ENCODE measurements around the gene TAMALIN.
"Not testable (repeated sequence)": the region's sequence is repeated elsewhere in the genome, so short reads cannot be mapped to it uniquely, and the experiment has no call there.

The TAMALIN gene

DNA sequence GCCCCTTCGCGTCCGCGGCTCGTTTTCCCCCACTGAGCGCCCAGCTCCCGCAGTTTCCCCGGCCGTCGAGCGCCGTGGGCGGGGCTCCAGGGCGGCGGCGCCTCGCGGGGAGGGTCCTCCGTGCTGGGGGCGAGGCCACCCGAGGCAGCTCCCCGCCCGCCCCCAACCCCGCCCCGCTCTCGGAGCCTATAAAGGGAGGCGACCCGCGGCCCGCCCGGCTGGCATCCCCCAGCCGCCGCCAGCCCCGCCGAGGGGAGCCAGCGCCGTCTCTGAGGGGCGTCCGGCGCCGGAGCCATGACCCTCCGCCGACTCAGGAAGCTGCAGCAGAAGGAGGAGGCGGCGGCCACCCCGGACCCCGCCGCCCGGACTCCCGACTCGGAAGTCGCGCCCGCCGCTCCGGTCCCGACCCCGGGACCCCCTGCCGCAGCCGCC, at the start of gene TAMALIN:
TSS of gene TAMALIN (plus strand) at position 221 of the 432 bp plus-strand sequence. CDS start at position 295, 74 bp downstream.
- DNase-seq = peak; percentile 72

DNA sequence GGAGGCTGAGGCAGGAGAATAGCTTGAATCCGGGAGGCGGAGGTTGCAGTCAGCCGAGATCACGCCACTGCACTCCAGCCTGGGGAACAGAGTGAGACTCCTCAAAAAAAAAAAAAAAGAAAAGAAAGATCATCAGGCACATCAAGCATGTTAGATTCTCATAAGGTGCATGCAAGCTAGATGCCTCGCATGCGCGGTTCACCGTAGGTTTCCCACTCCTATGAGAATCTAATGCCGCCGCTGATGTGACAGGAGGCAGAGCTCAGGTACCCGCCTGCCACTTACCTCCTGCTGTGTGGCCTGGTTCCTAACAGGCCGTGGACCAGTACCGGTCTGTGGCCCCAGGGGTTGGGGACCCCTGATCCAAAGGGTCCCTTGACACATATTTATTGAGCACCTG, 48.2 kb upstream of the TAMALIN start:
- no peak for DNase-seq

DNA sequence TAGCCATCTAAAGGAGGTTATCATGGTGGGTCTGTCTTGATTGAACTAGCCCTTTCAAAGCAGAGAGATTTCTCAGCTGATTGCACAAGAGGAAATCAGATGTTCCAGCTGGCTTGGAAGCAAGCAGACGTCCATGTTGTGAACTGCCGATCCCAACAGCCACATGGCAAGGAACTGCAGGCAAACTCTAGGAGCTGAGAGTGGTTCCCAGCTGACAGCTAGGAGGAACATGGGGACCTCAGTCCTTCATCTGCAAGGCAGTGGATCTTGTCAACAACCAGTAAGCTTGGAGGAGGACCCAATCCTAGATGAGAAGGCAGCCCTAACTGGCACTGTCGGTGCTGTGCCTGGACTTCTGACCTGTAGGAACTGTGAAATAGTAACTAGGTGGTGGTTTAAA, 47.5 kb upstream of the TAMALIN start:
- DNase-seq = no peak

DNA sequence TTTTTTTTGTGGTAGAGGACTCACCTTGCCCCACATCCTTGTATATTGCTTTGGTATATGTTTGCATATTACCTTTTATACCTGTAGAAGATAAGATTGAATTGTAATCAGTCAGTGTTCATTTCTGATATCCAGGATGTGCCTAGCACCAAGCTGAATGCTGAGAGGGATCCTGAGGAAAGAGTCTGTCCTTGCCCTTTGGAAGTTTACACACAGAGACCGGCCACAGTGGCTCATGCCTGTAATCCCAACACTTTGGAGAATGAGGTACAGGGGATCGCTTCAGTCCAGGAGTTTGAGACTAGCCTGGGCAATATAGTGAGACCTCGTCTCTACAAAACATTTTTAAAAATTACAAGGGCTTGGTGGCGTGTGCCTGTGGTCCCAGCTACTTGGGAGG, 46.8 kb upstream of the TAMALIN start:
- DNase-seq = no peak

DNA sequence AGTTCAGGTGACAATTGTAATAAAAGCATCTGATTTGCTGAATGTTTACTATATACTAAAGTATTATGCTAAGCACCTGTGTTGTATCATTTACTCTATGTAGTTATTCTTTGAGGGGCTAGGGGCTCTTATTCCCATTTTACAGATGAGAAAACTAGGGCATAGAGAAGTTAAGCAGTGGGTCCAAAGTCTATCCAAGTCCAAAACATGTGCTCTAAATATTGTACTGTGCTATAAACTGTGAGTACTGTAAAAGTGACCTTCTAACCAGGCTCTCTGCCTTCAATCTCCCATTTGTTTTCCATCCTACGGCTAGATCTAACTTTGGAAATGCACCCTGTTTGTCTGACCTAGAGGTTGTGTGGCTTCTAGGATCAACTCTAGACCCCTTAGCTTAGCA, 46.3 kb upstream of the TAMALIN start:
- DNase-seq = no peak

DNA sequence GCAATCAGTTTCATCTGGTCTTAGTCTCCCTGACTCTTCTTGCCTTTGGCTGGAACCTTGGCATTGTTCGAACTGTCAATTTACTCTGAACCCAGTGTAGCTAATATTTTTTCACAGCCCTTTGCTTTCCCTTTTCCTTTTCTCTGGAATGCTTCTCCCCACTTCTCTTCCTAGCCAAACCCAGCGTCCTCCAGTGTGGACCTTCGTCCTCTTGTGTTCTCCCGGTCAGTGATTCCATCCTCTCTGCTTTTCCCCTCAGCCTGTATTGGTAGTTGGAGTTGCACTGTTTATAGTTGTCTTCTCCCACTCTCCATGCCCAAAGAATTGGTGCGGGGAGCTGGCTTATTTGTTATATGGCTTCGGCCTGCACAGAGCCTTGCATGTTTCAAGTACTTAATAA, 45.9 kb upstream of the TAMALIN start:
- DNase-seq = no peak

DNA sequence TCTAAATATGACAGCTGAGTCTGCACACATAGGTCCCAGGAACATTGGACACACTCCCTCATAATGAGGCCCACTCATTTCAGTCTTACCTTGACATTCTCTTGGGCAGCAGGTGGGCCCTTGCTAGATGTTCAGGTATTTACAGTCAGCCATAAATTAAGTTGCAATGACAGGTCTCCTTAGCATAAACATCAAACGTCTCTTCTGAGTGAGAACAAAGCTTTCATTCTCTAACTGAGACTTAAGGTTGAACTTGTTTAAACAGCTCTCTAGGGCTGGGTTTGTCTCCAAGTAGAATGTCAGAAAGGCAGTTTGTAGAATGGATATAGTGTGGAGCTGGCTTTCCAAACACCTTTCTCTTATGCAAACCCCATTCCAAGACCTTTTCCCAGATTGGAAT, 44.9 kb upstream of the TAMALIN start:
- DNase-seq = no peak

DNA sequence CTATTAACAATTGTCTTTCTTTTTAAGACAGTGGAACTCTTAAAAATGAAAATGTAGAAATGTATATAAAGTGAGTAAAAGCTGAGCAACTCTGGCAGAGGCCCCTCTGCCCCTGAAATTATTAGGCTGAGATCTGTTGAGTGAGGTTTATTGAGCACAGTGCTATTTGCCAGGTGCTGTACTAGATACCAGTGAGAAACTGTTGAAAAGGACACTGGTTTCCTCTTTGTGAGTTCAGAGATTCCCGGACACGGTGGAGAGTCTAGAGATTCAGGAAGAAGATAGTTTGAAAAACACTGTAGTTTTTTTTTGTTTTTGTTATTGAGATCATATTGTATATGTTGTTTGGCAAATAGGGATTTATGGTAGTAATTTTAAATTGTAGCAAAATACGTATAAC, 44.0 kb upstream of the TAMALIN start:
- no peak for DNase-seq

DNA sequence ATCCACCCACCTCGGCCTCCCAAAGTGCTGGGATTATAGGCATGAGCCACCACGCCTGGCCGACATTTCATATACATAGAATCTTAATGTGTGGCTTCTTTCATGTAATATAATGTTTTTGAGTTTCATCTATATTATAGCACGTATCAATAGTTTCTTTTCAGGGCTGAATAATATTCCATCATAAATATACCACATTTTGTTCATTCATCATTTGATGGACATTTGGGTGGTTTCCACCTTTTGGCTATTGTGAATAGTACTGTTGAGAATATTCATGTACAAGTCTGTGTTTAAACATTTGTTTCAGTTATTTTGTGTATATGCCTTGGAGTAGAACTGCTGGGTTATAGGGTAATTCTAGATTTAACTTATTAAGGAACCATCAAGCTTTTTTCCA, 43.3 kb upstream of the TAMALIN start:
- DNase-seq = no peak

DNA sequence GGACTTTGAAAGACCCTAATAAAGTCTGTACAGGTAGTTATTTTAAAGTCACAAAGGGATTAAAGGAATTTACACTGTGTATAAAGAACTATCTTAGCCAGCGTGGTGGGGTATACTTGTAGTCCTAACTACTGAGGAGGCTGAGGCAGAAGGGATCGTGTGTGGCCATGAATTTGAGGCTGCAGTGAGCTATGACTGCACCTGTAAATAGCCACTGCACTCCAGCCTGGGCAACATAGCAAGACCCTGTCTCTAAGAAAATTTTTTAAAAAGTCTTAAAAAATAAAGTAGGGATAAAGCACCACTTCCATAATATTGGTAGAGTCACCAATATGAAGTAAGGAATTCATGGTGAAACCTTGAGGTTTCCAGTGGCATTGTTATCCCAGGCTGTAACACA, 37.1 kb upstream of the TAMALIN start:
- DNase-seq = no peak

DNA sequence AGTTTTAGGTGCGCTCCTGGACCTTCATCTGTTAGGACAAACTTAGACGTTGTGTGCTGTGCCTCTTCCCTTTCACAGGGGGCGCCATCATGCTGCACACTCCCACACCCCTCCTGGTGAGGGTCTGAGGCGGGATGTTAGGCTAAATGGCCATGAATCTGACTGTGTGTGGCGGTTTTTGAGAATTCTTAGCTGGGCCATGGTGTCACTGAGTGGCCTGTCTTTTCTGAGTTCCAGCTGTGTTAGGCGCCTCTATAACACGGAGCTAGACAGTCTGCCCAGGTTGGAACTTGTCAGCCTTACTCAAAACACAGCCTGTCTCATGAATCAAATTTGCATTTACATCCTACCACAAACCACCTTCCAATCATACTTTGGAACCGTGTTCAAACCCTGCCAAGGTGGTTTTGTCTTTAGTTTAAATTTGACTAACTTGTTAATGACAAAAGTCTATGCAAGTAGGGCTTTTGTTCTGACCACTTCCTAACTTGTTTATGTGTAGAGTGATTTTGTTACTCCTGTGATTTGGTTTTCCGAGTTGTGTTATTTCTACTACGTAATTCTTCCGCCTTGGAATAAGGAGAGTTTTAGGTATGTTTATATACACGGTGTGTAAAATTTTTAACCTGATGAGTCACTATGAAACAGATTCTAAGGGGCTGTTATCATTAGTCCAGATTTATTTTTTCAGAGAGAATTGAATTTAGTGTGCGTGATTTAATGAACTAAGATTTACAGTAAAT, 35.7 kb upstream of the TAMALIN start:
- peak; percentile 47 for DNase-seq

DNA sequence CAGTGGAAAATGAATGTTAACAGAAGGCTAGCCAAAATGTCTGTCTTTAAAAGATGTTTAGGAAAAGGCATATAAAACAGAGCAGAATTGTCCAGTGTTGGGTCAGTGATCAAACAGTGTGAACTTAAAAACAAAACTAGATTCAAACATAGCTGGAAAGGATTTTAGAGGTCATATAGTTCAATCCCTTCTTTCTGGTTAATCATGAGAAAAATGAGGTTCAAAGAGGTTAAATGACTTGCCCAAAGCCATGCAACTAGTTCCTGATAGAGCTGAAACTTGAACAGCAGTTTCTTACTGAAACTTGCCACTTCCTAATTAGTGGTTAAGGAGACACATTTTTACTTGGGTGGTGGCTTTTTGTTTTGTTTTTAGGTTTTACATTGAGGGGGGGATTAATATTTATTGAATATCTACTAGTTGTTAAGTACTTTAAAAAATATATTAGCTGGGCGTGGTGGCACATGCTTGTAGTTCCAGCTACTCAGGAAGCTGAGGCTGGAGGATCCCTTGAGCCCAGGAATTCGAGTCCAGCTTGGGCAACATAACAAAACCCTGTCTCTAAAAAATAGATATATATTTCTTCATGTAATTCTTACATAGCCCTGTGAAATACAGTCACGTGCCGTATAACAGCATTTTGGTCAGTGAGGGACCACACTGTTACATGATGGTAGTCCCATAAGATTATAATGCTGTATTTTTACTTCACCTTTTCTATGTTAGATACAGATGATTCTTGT, 34.9 kb upstream of the TAMALIN start:
- DNase-seq = no peak

DNA sequence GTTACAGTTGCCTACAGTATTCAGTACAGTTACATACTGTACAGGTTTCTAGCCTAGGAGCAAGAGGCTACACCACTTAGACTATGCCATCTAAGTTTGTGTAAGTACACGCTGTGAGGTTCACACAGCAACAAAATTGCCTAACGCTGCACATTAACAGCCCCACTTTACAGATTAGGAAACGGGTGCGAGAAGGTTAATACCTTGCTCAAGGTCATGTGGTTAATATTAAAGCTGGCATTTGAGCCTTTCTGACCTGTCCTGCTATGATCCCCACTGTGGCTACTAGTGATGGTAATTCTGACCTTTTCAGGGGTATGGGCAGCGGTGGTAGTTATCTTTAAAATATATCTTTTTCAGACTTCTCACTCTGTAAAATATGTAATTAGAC, 34.3 kb upstream of the TAMALIN start:
- DNase-seq = no peak

DNA sequence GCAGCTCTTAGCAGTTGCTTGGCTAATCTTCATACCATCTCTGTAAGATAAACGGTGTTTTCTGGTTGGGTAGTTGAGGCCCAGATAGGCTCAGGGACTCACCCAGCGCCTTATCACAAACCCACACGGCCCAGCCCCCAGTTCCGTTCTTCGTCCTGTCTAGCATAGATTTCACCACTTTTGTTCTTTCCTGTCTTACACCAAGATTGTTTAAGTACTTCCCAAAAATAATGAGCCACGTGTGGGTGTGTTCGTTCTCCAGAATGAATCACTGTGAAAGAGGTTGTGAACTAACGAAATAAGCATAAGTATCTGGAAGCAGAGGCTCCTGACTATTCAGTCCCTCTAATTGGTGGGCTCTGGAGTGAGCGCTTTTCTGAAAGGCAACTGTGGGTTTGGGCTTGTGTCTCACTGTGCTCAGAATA, 33.9 kb upstream of the TAMALIN start:
- DNase-seq = peak; percentile 63

DNA sequence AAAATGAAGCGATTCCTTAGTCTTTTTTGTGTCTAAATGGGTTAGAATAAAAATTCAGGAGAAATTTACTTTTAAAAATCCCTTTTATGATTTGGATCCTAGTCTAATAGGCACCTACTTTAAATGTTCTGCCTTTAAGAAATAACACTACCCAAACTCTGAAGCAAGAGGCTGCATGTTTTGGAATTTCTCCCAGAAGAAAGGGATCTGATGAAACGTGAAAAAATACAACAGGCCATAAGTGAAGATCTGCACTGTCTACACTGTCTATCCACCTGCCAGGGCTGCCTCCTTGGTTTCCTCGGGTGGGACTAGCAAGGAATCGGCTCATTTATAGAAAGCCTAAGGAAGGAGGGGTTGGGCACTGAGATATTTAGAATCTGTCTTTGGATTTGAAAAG, 33.2 kb upstream of the TAMALIN start:
- peak; percentile 38 for DNase-seq

DNA sequence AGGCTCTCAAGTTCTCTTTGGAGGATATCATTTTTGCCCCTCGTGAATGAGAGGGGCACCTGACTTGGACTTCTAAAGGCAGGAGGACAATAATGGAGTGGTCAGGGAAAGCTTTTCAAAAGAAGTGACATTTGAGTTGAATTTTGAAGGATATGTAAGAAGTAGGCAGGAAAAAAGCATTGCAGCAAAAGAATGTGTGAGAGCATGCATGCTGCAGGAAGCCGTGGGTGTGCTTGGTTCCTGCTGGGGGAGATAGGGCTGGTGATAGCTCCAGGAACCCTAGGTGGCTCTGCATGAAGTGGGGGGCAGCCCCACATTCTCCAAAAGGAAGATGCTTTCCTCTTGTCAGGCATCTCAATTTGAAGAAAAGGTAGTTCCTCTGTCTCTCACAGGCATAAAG, 32.1 kb upstream of the TAMALIN start:
- DNase-seq = no peak

DNA sequence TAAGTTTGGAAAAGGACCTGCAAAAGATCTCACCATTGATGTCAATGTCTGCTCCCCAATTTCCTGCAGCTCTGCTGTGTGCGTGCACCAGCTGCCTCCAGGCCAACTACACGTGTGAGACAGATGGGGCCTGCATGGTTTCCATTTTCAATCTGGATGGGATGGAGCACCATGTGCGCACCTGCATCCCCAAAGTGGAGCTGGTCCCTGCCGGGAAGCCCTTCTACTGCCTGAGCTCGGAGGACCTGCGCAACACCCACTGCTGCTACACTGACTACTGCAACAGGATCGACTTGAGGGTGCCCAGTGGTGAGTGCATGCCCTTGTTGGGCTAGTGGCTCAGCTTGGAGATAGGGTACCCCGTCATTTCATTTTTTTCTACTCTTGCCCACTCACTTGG, 31.6 kb upstream of the TAMALIN start:
- DNase-seq = no peak

DNA sequence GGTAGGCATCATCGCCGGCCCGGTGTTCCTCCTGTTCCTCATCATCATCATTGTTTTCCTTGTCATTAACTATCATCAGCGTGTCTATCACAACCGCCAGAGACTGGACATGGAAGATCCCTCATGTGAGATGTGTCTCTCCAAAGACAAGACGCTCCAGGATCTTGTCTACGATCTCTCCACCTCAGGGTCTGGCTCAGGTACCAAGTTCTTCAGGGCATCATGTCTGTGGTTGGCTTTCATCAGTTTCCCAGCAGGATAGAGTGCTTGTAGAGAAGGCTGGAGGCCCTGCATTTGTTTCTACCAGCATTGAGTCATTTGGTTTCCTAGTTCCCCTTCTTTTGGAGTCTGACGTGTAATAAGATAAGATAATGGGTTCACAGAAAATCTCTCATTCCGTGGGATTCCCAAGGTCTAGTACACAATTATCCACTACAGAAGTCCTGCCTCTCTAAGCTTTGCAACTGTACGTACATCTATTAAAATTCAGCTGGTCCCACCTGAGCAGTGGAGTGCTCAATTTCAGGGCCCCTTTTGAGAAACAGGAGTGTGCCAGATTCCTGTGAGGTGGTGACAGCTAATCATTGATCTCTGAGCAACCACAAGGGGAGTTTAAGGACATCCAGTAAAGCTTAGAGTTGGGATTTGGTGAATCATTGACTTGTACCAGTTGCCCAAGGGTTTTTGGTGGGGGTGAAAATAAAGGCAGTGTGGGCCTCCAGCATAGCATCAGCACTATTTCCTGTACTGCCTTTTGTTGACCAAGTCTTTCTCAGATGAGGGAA, 30.2 kb upstream of the TAMALIN start:
- peak; percentile 83 for DNase-seq

DNA sequence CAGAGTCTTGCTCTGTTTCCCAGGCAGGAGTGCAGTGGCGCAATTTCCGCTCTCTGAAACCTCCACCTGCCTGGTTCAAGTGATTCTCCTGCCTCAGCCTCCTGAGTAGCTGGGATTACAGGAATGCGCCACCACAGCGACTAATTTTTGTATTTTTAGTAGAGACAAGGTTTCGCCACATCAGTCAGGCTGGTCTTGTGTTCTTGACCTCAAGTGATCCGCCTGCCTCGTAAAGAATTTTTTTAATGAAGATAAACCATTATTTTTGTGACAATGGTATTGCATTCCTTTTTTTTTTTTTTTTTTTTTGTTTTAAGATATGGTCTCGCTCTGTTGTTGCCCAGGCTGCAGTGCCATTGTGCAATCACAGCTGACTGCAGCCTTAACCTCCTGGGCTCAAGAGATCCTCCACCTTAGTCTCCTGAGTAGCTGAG, 29.4 kb upstream of the TAMALIN start:
- peak; percentile 43 for DNase-seq

DNA sequence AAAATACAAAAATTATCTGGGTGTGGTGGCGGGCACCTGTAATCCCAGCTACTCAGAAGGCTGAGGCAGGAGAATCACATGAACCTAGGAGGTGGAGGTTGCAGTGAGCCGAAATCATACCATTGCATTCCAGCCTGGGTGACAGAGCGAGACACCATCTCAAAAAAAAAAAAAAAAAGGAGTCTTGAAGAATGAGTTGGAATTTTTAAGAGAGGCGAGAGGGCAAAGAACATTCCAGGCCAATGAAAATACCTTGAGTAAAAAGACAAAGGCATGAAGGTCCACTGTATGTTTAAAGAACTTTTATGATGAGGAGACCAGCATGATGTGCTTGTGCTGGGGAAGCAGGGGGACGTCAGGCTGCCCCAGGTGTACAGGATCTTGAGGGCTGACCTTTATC, 27.4 kb upstream of the TAMALIN start:
- not testable (repeated sequence) for DNase-seq

DNA sequence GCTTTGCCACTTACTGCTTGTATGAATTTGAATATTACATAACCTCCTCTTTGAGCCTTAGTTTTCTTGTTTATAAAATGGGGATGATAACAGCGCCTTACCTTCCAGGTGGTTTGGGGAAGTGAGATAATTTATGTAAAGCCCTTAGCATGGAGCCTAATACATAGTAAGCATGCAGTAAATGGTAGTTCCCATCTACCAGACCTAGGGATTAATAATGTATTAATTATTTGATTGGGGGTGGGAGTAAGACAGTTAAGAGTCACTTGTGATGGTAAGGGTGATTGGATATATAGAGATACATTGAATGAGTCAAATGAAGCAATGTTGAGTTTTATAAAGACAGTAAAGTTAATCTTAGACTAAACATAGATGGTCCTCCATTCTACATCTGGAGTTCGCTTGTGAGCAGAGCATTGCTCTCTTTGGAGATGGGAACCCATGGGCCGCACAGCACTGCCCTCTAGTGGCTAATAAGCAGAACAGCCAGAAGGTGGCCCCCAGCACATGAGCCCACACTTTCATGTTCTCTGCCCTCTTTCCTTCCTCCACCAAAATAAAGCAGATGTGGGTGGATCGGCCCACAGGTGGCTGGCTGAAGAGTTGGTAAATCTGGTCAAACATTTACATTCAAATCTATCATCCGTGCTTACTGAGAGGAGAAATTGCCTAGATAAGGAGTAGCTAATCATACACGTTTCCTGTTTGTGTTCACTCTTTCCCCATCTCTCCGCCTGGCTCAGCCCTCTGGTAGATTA, 26.5 kb upstream of the TAMALIN start:
- DNase-seq = peak; percentile 63

DNA sequence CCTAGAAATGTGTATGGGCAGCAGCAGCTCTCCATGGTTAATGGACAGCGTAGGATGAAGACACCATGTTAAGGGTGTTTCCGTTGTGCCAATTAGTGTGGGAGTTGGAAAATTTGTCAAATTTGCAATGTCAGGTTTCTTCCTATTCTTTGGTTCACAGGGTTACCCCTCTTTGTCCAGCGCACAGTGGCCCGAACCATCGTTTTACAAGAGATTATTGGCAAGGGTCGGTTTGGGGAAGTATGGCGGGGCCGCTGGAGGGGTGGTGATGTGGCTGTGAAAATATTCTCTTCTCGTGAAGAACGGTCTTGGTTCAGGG, 26.0 kb upstream of the TAMALIN start:
- no peak for DNase-seq

DNA sequence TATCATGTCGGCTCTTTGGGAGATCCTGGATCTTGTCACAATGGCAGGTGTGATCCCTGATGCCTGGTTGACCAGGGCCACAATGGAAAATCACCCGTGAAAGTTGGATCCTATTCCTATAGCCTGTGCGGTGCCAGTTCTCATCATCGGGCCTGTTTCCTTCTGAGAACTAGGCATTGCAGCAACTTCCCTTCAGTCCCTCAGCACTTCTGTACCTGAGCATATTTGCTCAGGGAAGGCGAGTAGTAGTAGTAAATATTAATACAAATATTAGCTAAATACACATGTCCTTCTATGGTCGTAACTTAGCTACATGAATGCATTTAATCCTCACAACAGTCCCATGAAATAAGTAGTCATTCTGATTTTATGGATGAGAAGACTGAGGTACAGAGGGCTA, 22.1 kb upstream of the TAMALIN start:
- DNase-seq = no peak

Measured in fibroblast of skin of right quadriceps (primary cell).